Thoracic aorta (tissue), 2 donors: ENCODE results near the gene HHIPL1. TPM values are rescaled to one million over a fixed set of nuclear protein-coding genes. Genes with fewer than 3 reads are reported as not detected.

Experiments used
- ATAC-seq: fragments of 150-250 bp; one replicate; pipeline ENCODE4 v1.8.0; 2017; ENCODE audit warnings: low read depth; ENCODE audit not compliant: insufficient number of reproducible peaks, low FRiP score
- DNase-seq: peaks from one replicate; pipeline ENCODE4 v3.0.0-alpha.2; 2020; ENCODE audit warnings: low spot score
- H3K27ac ChIP-seq, 2 donors: fragments of 200-600 bp; sonication (generic); 1 replicate in 1 of 2; 2 replicates in 1 of 2; pipeline ENCODE4 v1.5.1; 2016; ENCODE audit warnings: mild to moderate bottlenecking in 2 of 2, moderate library complexity in 2 of 2
- H3K27me3 ChIP-seq: fragments of 200-600 bp; sonication (generic); replicated peaks from 2 replicates; pipeline ENCODE4 v1.6.0; 2016; ENCODE audit warnings: mild to moderate bottlenecking; ENCODE audit not compliant: insufficient read depth
- H3K36me3 ChIP-seq: fragments of 200-600 bp; sonication (generic); one replicate; pipeline ENCODE4 v1.5.1; 2016
- H3K4me1 ChIP-seq, 2 donors: fragments of 200-600 bp; sonication (generic); 1 replicate in 1 of 2; 2 replicates in 1 of 2; pipeline versions ENCODE4 v1.5.1 to v1.6.0; 2016; ENCODE audit warnings: low read depth in 2 of 2, mild to moderate bottlenecking in 1 of 2; ENCODE audit not compliant: control insufficient read depth in 1 of 2
- H3K4me3 ChIP-seq: fragments of 200-600 bp; sonication (generic); 2 replicates; pipeline ENCODE4 v1.5.1; 2016; ENCODE audit warnings: mild to moderate bottlenecking
- H3K9me3 ChIP-seq: fragments of 200-600 bp; sonication (generic); 2 replicates; pipeline ENCODE4 v1.5.1; 2016
- total RNA-seq, 2 donors: library from RNA; depleted of rRNA; stranded (reverse); fragments of >200 nt; gene quantifications; one replicate each; pipeline versions ENCODE4 v1.1.0 to v1.2.3, GENCODE V29; 2016
- TF ChIP-seq, protein P1 (sequence below): fragments of 200-600 bp; sonication (generic); IDR thresholded peaks from one replicate; pipeline ENCODE4 v1.5.1; 2019; ENCODE audit warnings: antibody characterized with exemption

The HHIPL1 gene
- total RNA-seq, 2 donors from 2014 or later: 2.1 to 10.0 TPM

DNA sequence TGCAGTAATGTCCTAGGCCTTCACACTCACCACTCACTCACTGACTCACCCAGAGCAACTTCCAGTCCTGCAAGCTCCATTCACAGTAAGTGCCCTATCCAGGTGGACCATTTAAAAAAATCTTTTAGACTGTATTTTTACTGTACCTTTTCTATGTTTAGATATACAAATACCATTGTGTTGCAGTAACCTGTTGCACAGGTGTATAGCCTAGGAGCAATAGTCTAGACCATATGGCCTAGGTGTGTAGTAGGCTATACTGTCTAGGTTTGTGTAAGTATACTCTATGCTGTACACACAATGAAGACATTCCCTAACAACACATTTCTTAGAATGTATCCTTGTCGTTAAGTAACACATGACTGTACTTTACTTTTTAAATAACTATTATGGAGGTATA, 56.3 kb downstream of the HHIPL1 start:
- no peak overlapping the region for H3K4me3 ChIP-seq
- peaks cover 15% of the 10 kb centered on the region for H3K9me3 ChIP-seq
- ATAC-seq (no peak), DNase-seq (no peak)
- H3K27ac ChIP-seq: no peak overlapping the region
- no peaks in the 10 kb centered on the region for H3K4me1 ChIP-seq
- TF ChIP-seq, protein P1, sequence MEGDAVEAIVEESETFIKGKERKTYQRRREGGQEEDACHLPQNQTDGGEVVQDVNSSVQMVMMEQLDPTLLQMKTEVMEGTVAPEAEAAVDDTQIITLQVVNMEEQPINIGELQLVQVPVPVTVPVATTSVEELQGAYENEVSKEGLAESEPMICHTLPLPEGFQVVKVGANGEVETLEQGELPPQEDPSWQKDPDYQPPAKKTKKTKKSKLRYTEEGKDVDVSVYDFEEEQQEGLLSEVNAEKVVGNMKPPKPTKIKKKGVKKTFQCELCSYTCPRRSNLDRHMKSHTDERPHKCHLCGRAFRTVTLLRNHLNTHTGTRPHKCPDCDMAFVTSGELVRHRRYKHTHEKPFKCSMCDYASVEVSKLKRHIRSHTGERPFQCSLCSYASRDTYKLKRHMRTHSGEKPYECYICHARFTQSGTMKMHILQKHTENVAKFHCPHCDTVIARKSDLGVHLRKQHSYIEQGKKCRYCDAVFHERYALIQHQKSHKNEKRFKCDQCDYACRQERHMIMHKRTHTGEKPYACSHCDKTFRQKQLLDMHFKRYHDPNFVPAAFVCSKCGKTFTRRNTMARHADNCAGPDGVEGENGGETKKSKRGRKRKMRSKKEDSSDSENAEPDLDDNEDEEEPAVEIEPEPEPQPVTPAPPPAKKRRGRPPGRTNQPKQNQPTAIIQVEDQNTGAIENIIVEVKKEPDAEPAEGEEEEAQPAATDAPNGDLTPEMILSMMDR: no peak
- no peaks in the 10 kb centered on the region for H3K36me3 ChIP-seq
- no peaks in the 10 kb centered on the region for H3K27me3 ChIP-seq

GRCh38 chr14:99702115-99702514, 57.2 kb downstream of the HHIPL1 start:
- TF ChIP-seq, protein P1: no peak
- Histone ChIP-seq H3K27ac (no peak overlapping the region), H3K4me1 (no peaks in the 10 kb centered on the region), H3K9me3 (peaks cover 15% of the 10 kb centered on the region), H3K27me3 (no peaks in the 10 kb centered on the region), H3K36me3 (no peaks in the 10 kb centered on the region), H3K4me3 (no peak overlapping the region)
- ATAC-seq: no peak
- DNase-seq: no peak

DNA sequence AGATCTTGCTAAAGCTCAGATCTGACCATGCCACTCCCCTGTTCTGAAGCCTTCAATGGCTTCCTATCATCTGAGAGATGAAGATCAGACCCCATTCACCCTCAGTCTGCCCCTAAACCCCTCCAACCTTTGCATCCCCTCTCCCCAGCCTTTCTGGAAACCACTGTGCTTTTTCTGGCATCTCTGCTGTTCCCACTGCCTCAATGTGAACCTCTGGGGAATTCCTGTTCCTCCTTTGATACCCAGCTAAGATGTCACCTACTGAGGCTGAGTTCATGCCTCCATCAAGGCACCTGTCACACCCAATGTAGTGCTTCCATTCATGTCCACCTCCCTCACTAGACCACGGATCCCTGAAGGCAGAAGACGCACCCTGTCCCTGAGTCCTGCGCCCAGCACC, 58.5 kb downstream of the HHIPL1 start:
- Histone ChIP-seq H3K9me3 (peaks cover 15% of the 10 kb centered on the region), H3K4me1 (no peaks in the 10 kb centered on the region), H3K27ac (no peak overlapping the region), H3K4me3 (no peak overlapping the region), H3K36me3 (no peaks in the 10 kb centered on the region), H3K27me3 (no peaks in the 10 kb centered on the region)
- ATAC-seq (no peak), DNase-seq (no peak)
- TF ChIP-seq, protein P1: no peak

GRCh38 chr14:99704037-99704436, 59.1 kb downstream of the HHIPL1 start:
- TF ChIP-seq, protein P1: no peak
- Histone ChIP-seq H3K36me3 (no peaks in the 10 kb centered on the region), H3K9me3 (peaks cover 15% of the 10 kb centered on the region), H3K4me1 (no peaks in the 10 kb centered on the region), H3K27ac (no peak overlapping the region), H3K4me3 (no peak overlapping the region), H3K27me3 (no peaks in the 10 kb centered on the region)
- DNase-seq (no peak), ATAC-seq (no peak)

GRCh38 chr14:99706107-99706900, 61.4 kb downstream of the HHIPL1 start:
- Histone ChIP-seq H3K4me1 (no peaks in the 10 kb centered on the region), H3K9me3 (peaks cover 15% of the 10 kb centered on the region), H3K27ac (no peak overlapping the region), H3K27me3 (no peaks in the 10 kb centered on the region), H3K36me3 (no peaks in the 10 kb centered on the region), H3K4me3 (no peak overlapping the region)
- DNase-seq (no peak), ATAC-seq (no peak)
- TF ChIP-seq, protein P1: no peak
